SK-N-SH (cell line): ENCODE results near the gene TTLL6. TPM values are rescaled to one million over a fixed set of nuclear protein-coding genes. Genes with fewer than 3 reads are reported as not detected.
"Not testable (repeated sequence)": the region's sequence is repeated elsewhere in the genome, so short reads cannot be mapped to it uniquely, and the experiment has no call there.

ENCODE experiments used
- CTCF ChIA-PET: fragments of 300-600, 350-600 bp; formaldehyde crosslinking; extraction: SDS; loops from one replicate; lab custom pipeline; 2021; lab: Yijun Ruan, JAX
- POLR2A ChIA-PET: fragments of 350-600 bp; sonication (Branson Sonifier 250); formaldehyde crosslinking; extraction: SDS; loops from one replicate; lab custom pipeline; 2020; ENCODE audit warnings: antibody characterized with exemption, inconsistent platforms; lab: Yijun Ruan, JAX
- DNase-seq: peaks from one replicate; pipeline ENCODE4 v3.0.0; 2012
- H2AFZ ChIP-seq: fragments of 200-600 bp; sonication (generic); 2 replicates; pipeline ENCODE4 v1.8.1; 2016; ENCODE audit warnings: antibody characterized with exemption, mild to moderate bottlenecking, low read depth
- H3F3A ChIP-seq: fragments of 200-600 bp; sonication (generic); replicated peaks from 2 replicates; pipeline ENCODE3; 2016; ENCODE audit warnings: antibody characterized with exemption, mild to moderate bottlenecking; ENCODE audit not compliant: insufficient read depth
- H3K27ac ChIP-seq, 2 experiments: fragments of 200-500 bp in 1 of 2; fragments of 200-600 bp in 1 of 2; sonication (Bioruptor generic) in 1 of 2; sonication (generic), shearing (Covaris generic) in 1 of 2; 2 replicates each; pipeline versions ENCODE4 v1.5.1 to v1.6.1; 2014 to 2016; ENCODE audit warnings: low read depth in 2 of 2, inconsistent platforms in 1 of 2, low read length in 1 of 2, mild to moderate bottlenecking in 1 of 2, mixed read lengths in 1 of 2
- H3K27me3 ChIP-seq: fragments of 200-600 bp; sonication (generic), shearing (Covaris generic); 2 replicates; pipeline ENCODE4 v1.6.1; 2016; ENCODE audit warnings: mixed run types; ENCODE audit not compliant: insufficient read depth
- H3K36me3 ChIP-seq, 2 experiments: fragments of 200-500 bp in 1 of 2; fragments of 200-600 bp in 1 of 2; sonication (Bioruptor generic) in 1 of 2; sonication (generic) in 1 of 2; replicated peaks in 1 of 2; 2 replicates each; pipeline versions ENCODE3 to v1.5.1; 2014 to 2016; ENCODE audit warnings: low read length in 1 of 2, mild to moderate bottlenecking in 1 of 2; ENCODE audit not compliant: insufficient read depth in 2 of 2, control insufficient read depth in 1 of 2
- H3K4me1 ChIP-seq, 2 experiments: fragments of 200-500 bp in 1 of 2; fragments of 200-600 bp in 1 of 2; sonication (Bioruptor generic) in 1 of 2; sonication (generic), shearing (Covaris generic) in 1 of 2; 2 replicates each; pipeline versions ENCODE4 v1.5.1 to v1.6.1; 2014 to 2016; ENCODE audit warnings: low read depth in 1 of 2, low read length in 1 of 2, mixed run types in 1 of 2; ENCODE audit not compliant: insufficient read depth in 2 of 2, control insufficient read depth in 1 of 2
- H3K4me2 ChIP-seq: fragments of 200-600 bp; sonication (generic), shearing (Covaris generic); 2 replicates; pipeline ENCODE4 v1.6.1; 2017; ENCODE audit warnings: mixed run types
- H3K4me3 ChIP-seq, 2 experiments: fragments of 200-500 bp in 1 of 2; fragments of 200-600 bp in 1 of 2; sonication (Bioruptor generic) in 1 of 2; sonication (generic), shearing (Covaris generic) in 1 of 2; 2 replicates each; pipeline versions ENCODE4 v1.5.1 to v1.8.1; 2014 to 2016; ENCODE audit warnings: low read depth in 2 of 2, inconsistent platforms in 1 of 2, low read length in 1 of 2, mild to moderate bottlenecking in 1 of 2, mixed read lengths in 1 of 2, moderate library complexity in 1 of 2
- H3K79me2 ChIP-seq: fragments of 200-600 bp; sonication (generic); 2 replicates; pipeline ENCODE4 v1.8.1; 2017; ENCODE audit warnings: mild to moderate bottlenecking; ENCODE audit not compliant: insufficient read depth
- H3K9ac ChIP-seq: fragments of 200-600 bp; sonication (generic); 2 replicates; pipeline ENCODE4 v1.6.1; 2017; ENCODE audit warnings: mixed run types
- H3K9me2 ChIP-seq: fragments of 200-600 bp; sonication (generic); 2 replicates; pipeline ENCODE4 v1.6.1; 2017; ENCODE audit warnings: mixed run types
- H3K9me3 ChIP-seq: fragments of 200-600 bp; sonication (generic); 2 replicates; pipeline ENCODE4 v1.6.1; 2017; ENCODE audit warnings: mixed run types, mild to moderate bottlenecking, moderate library complexity
- H4K20me1 ChIP-seq: fragments of 200-600 bp; sonication (generic); 2 replicates; pipeline ENCODE4 v1.6.1; 2017; ENCODE audit warnings: mild to moderate bottlenecking, mixed run types; ENCODE audit not compliant: insufficient read depth
- ELF1 ChIP-seq: IDR thresholded peaks from 2 replicates; pipeline ENCODE4 v1.4.0; 2012
- EP300 ChIP-seq, 2 experiments: IDR thresholded peaks; 2 replicates each; pipeline versions ENCODE4 v1.4.0 to v1.6.1; 2012; ENCODE audit warnings: borderline replicate concordance in 1 of 2, low read depth in 1 of 2, low read length in 1 of 2
- EZH2phosphoT487 ChIP-seq: fragments of 200-600 bp; sonication (generic); IDR thresholded peaks from 2 replicates; pipeline ENCODE4 v1.6.1; 2017; ENCODE audit warnings: low read depth, mixed run types, mild to moderate bottlenecking, antibody characterized with exemption, moderate library complexity, borderline replicate concordance
- FOXJ3 ChIP-seq: sonication (generic); formaldehyde crosslinking; IDR thresholded peaks from 2 replicates; pipeline ENCODE4 v1.5.1; 2020; ENCODE audit warnings: mild to moderate bottlenecking, missing genetic modification reagents
- FOXM1 ChIP-seq: IDR thresholded peaks from 2 replicates; pipeline ENCODE4 v1.4.0; 2012; ENCODE audit warnings: low read depth, mild to moderate bottlenecking
- GATA2 ChIP-seq: sonication (generic); formaldehyde crosslinking; IDR thresholded peaks from 2 replicates; pipeline ENCODE4 v1.5.0; 2020; ENCODE audit warnings: mild to moderate bottlenecking, missing genetic modification reagents
- JUND ChIP-seq: IDR thresholded peaks from 2 replicates; pipeline ENCODE4 v1.4.0; 2012
- MEF2A ChIP-seq: IDR thresholded peaks from 2 replicates; pipeline ENCODE4 v1.4.0; 2012; ENCODE audit warnings: low read depth, borderline replicate concordance
- MXI1 ChIP-seq: IDR thresholded peaks from 2 replicates; pipeline ENCODE4 v1.6.1; 2012; ENCODE audit warnings: mild to moderate bottlenecking, low read depth, low read length, improper control_type of control experiment
- NFIC ChIP-seq: IDR thresholded peaks from 2 replicates; pipeline ENCODE4 v1.4.0; 2012; ENCODE audit warnings: borderline replicate concordance
- RFX5 ChIP-seq: IDR thresholded peaks from 2 replicates; pipeline ENCODE4 v1.6.1; 2012; ENCODE audit warnings: mild to moderate bottlenecking, improper control_type of control experiment, low read length
- SMC3 ChIP-seq: IDR thresholded peaks from 2 replicates; pipeline ENCODE4 v1.6.1; 2012; ENCODE audit warnings: low read depth, low read length, improper control_type of control experiment
- TAF1 ChIP-seq: IDR thresholded peaks from 2 replicates; pipeline ENCODE4 v1.6.1; 2012; ENCODE audit warnings: low read depth, mild to moderate bottlenecking, low read length, moderate library complexity, borderline replicate concordance
- TCF12 ChIP-seq: IDR thresholded peaks from 2 replicates; pipeline ENCODE4 v1.4.0; 2012
- WGBS: methylation state at CpG from one replicate; pipeline ENCODE4 v1.1.6; 2017; ENCODE audit warnings: low lambda C conversion rate; 5-methylcytosine and 5-hydroxymethylcytosine counted together
- polyA plus RNA-seq, 3 experiments: library from polyadenylated mRNA; depleted of rRNA; stranded (reverse); fragments of >200 nt; gene quantifications; 2 replicates each; pipeline ENCODE4 v1.2.3, GENCODE V29; 2012
- TF ChIP-seq, protein P1 (sequence below): IDR thresholded peaks from 2 replicates; pipeline ENCODE4 v1.4.0; 2012; ENCODE audit warnings: low read depth, borderline replicate concordance
- TF ChIP-seq, protein P2 (sequence below): IDR thresholded peaks from 2 replicates; pipeline ENCODE4; 2012
- TF ChIP-seq, protein P3 (sequence below): IDR thresholded peaks from 2 replicates; pipeline ENCODE4 v1.4.0; 2012; ENCODE audit warnings: low read depth

Gene TTLL6
- polyA plus RNA-seq, 1 of the 3 experiments (the other 2 are of a cell fraction), result 3.1 TPM

DNA sequence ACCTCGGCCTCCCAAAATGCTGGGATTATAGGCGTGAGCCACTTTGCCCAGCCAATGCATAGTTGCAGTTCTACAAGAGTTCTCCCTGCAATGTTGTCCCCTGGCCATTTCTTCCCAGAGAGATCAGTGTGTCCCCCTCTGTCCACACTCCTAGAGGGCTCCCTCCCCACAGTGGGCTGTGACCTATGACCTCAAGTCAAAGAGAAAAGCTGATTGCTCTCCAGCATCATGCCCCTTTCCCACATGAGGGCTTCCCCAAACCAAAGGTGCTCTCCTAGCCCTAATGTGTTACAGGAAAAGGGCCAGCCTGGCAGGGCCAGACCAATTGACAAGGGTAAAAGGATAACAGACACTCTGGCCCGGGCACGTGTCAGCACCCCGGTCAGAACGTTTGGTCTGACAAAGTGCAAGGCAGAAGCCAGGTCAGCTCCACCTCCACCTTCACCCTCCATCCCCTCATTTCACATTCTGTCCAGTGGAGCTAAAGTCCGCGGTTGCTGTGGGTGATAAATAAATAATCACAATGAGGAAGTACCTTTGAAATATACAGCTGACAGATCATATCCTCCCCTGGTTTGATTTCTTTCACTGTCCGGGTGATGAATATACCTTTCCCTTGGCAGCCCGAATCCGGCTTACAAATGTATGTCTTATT lies 17.8 kb downstream of the TTLL6 start:
- Histone ChIP-seq H3K9me3 (no peaks in the 10 kb centered on the region), H3K4me2 (no peak overlapping the region), H4K20me1 (no peaks in the 10 kb centered on the region), H3K27ac (no peak overlapping the region), H3K79me2 (no peaks in the 10 kb centered on the region), H3F3A (peaks cover 22% of the 10 kb centered on the region), H2AFZ (no peak overlapping the region), H3K4me1 (peaks cover 0 to 18% of the 10 kb centered on the region in 2 experiments; a peak in 2 of 4 replicates), H3K36me3 (no peaks in the 10 kb centered on the region), H3K4me3 (no peak overlapping the region), H3K9me2 (no peaks in the 10 kb centered on the region), H3K27me3 (0 out of 2 replicates have a peak, but pooled peaks cover 3% of the 10 kb centered on the region), H3K9ac (no peak overlapping the region)
- DNase-seq, result no peak
- TF ChIP-seq, protein P1, sequence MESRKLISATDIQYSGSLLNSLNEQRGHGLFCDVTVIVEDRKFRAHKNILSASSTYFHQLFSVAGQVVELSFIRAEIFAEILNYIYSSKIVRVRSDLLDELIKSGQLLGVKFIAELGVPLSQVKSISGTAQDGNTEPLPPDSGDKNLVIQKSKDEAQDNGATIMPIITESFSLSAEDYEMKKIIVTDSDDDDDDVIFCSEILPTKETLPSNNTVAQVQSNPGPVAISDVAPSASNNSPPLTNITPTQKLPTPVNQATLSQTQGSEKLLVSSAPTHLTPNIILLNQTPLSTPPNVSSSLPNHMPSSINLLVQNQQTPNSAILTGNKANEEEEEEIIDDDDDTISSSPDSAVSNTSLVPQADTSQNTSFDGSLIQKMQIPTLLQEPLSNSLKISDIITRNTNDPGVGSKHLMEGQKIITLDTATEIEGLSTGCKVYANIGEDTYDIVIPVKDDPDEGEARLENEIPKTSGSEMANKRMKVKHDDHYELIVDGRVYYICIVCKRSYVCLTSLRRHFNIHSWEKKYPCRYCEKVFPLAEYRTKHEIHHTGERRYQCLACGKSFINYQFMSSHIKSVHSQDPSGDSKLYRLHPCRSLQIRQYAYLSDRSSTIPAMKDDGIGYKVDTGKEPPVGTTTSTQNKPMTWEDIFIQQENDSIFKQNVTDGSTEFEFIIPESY, result no peak
- ChIA-PET POLR2A (no interaction called here), CTCF (interaction anchor here (0.9 to 6.7 kb wide), 11 partner anchors 8 to 233 kb away, joined by 3 to 59 read pairs (median 8); partner anchors contain the start of gene TTLL6)
- WGBS, result 31% methylated on average over 11 of the region's 11 CpGs

DNA sequence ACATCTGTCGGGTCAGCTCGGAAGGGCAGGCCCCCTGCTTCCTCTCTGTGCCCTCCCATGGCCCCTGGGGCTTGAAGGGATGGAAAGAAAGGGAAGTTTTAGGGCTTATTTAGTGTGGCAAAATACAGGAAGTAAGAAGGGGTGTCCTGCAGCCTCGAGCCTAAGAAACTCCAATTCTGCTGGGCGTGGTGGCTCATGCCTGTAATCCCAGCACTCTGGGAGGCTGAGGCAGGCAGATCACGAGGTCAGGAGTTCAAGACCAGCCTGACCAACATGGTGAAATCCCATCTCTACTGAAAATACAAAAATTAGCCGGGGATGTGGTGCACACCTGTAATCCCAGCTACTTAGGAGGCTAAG lies 20.9 kb downstream of the TTLL6 start:
- H3K27me3 ChIP-seq, H3K36me3 ChIP-seq, H3K79me2 ChIP-seq, H3K4me1 ChIP-seq, H3K9me2 ChIP-seq, H4K20me1 ChIP-seq, DNase-seq, H3K4me3 ChIP-seq, H3K9ac ChIP-seq, POLR2A ChIA-PET, H3K9me3 ChIP-seq: not testable (repeated sequence)
- CTCF ChIA-PET, result interaction anchor here (0.9 to 6.7 kb wide), 6 partner anchors 8 to 124 kb away, joined by 3 to 59 read pairs (median 6); no protein-coding TSS in a partner anchor
- H2AFZ ChIP-seq, result peak overlapping the region; percentile 39; the same call in 1 of the 2 replicates
- H3K27ac ChIP-seq, result peak overlapping the region in 1 of 2 experiments; percentile 46; a peak in 1 of 4 replicates
- WGBS, result 30% methylated on average over 6 of the region's 6 CpGs
- peaks cover 17% of the 10 kb centered on the region for H3F3A ChIP-seq
- peak overlapping the region; percentile 10; the same call in 1 of the 2 replicates for H3K4me2 ChIP-seq

DNA sequence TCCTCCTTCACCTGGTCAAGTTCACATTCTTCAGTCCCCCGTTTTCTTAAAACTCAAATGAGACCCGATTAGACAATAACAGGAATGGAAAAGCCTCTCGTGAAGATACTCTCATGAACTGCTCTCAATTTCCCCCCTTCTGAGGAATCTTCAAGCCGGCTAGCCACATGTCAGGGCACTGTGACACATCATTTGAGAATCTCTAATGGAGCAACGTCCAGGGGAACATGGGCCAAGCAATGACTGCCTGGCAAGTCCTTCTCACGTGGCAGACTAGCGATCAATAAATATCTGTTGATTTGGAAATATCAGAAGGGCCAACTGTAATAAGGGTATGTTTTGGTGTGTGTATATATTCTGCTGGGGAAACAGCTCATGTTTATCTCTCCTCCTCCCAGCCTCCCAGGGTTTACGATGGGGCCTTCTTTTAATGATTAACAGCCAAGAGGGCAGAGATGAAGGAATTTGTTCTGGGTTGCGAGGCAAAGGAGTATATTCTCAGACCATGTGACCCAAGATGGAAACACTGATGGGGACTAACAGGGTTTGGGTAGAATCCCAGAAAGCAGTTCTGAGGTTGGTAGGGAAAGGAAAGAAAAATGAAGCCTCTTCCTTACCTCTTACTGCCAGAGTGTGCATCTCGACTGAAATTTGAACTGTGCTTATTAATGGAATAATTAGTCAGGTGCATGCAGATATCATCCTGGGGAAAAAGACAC lies 21.4 kb downstream of the TTLL6 start:
- Histone ChIP-seq H3K27ac (peak overlapping the region in 1 of 2 experiments; percentile 46; a peak in 2 of 4 replicates), H3K79me2 (no peaks in the 10 kb centered on the region), H4K20me1 (no peaks in the 10 kb centered on the region), H3K9me2 (no peaks in the 10 kb centered on the region), H3K4me2 (peak overlapping the region; percentile 10; the same call in 1 of the 2 replicates), H3K9me3 (no peaks in the 10 kb centered on the region), H3K9ac (no peak overlapping the region), H3K4me3 (no peak overlapping the region), H3K36me3 (no peaks in the 10 kb centered on the region), H2AFZ (peak overlapping the region; percentile 39; the same call in 1 of the 2 replicates), H3K4me1 (peaks cover 0 to 3% of the 10 kb centered on the region in 2 experiments; a peak in 1 of 4 replicates), H3F3A (peaks cover 13% of the 10 kb centered on the region), H3K27me3 (peaks cover 2% of the 10 kb centered on the region; the same call in 1 of the 2 replicates)
- ChIA-PET CTCF (interaction anchor here (0.9 to 6.7 kb wide), 5 partner anchors 8 to 117 kb away, joined by 3 to 59 read pairs (median 7); no protein-coding TSS in a partner anchor), POLR2A (no interaction called here)
- whole genome bisulfite sequencing, result 10% methylated on average over 10 of the region's 10 CpGs
- no peak for DNase-seq
- no peak for TF ChIP-seq SMC3
- no peak; the same call in 1 of the 2 replicates for TF ChIP-seq JUND
- no peak for TF ChIP-seq ELF1
- no peak for TF ChIP-seq MEF2A
- TF ChIP-seq NFIC, result peak; percentile 47; the same call in 1 of the 2 replicates
- TF ChIP-seq EP300 (IDR thresholded peaks at IDR 0.05; ENCODE audit: borderline replicate concordance in 1 of 2, low read depth in 1 of 2, low read length in 1 of 2), result peak in 1 of 2 experiments; percentile 50; a peak in 1 of 4 replicates
- TF ChIP-seq TCF12, result peak; percentile 76; the same call in 1 of the 2 replicates
- TF ChIP-seq GATA2 (CRISPR knock-in tag), result no peak
- TF ChIP-seq, protein P2, sequence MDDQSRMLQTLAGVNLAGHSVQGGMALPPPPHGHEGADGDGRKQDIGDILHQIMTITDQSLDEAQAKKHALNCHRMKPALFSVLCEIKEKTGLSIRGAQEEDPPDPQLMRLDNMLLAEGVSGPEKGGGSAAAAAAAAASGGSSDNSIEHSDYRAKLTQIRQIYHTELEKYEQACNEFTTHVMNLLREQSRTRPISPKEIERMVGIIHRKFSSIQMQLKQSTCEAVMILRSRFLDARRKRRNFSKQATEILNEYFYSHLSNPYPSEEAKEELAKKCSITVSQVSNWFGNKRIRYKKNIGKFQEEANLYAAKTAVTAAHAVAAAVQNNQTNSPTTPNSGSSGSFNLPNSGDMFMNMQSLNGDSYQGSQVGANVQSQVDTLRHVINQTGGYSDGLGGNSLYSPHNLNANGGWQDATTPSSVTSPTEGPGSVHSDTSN, result peak; percentile 61; the same call in 1 of the 2 replicates
- TF ChIP-seq, protein P3, sequence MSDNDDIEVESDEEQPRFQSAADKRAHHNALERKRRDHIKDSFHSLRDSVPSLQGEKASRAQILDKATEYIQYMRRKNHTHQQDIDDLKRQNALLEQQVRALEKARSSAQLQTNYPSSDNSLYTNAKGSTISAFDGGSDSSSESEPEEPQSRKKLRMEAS, result peak; percentile 97
- no peak for TF ChIP-seq RFX5
- TF ChIP-seq TAF1, result 0 out of 2 replicates have a peak, but pooled peaks have one; percentile 31
- no peak for TF ChIP-seq FOXJ3 (CRISPR knock-in tag)
- no peak for TF ChIP-seq EZH2phosphoT487
- no peak for TF ChIP-seq MXI1
- no peak for TF ChIP-seq FOXM1
